GM23248 (cell line): ENCODE results near the gene SERPINA6. TPM values are rescaled to one million over a fixed set of nuclear protein-coding genes. Genes with fewer than 3 reads are reported as not detected.

Source experiments
- DNase-seq: peaks from one replicate; pipeline ENCODE4 v3.0.0-alpha.2; 2015
- H2AFZ ChIP-seq: fragments of 200-600 bp; sonication (generic); 2 replicates; pipeline ENCODE4 v1.6.1; 2016; ENCODE audit warnings: antibody characterized with exemption
- H3F3A ChIP-seq: fragments of 200-600 bp; sonication (generic); 2 replicates; pipeline ENCODE4 v1.6.1; 2016; ENCODE audit warnings: mild to moderate bottlenecking, antibody characterized with exemption, mixed run types; ENCODE audit not compliant: insufficient read depth
- H3K27ac ChIP-seq: fragments of 200-600 bp; sonication (generic); 2 replicates; pipeline ENCODE4 v1.5.1; 2016; ENCODE audit warnings: mild to moderate bottlenecking
- H3K27me3 ChIP-seq: fragments of 200-600 bp; sonication (generic); replicated peaks from 2 replicates; pipeline ENCODE4 v1.6.1; 2016; ENCODE audit warnings: mild to moderate bottlenecking; ENCODE audit not compliant: insufficient read depth
- H3K36me3 ChIP-seq: fragments of 200-600 bp; sonication (generic); 2 replicates; pipeline ENCODE4 v1.6.1; 2016; ENCODE audit warnings: low read depth, mild to moderate bottlenecking
- H3K4me1 ChIP-seq: fragments of 200-600 bp; sonication (generic); 2 replicates; pipeline ENCODE4 v1.6.1; 2016; ENCODE audit warnings: mild to moderate bottlenecking; ENCODE audit not compliant: insufficient read depth
- H3K4me2 ChIP-seq: fragments of 200-600 bp; sonication (generic); one replicate; pipeline ENCODE4 v1.6.1; 2016; ENCODE audit warnings: mild to moderate bottlenecking; ENCODE audit not compliant: unreplicated experiment
- H3K4me3 ChIP-seq: fragments of 200-600 bp; sonication (generic); 2 replicates; pipeline ENCODE4 v1.5.1; 2016; ENCODE audit warnings: mild to moderate bottlenecking
- H3K79me2 ChIP-seq: fragments of 200-600 bp; sonication (generic); 2 replicates; pipeline ENCODE4 v1.6.1; 2016; ENCODE audit warnings: mild to moderate bottlenecking; ENCODE audit not compliant: insufficient read depth
- H3K9ac ChIP-seq: fragments of 200-600 bp; sonication (generic); 2 replicates; pipeline ENCODE4 v1.6.1; 2016; ENCODE audit warnings: mild to moderate bottlenecking
- H3K9me2 ChIP-seq: fragments of 200-600 bp; sonication (generic); 2 replicates; pipeline ENCODE4 v1.6.1; 2016; ENCODE audit warnings: mixed run types, mild to moderate bottlenecking, moderate library complexity; ENCODE audit not compliant: insufficient read depth
- H3K9me3 ChIP-seq: fragments of 200-600 bp; sonication (generic); one replicate; pipeline ENCODE4 v1.6.1; 2017; ENCODE audit warnings: low read depth
- H4K20me1 ChIP-seq: fragments of 200-600 bp; sonication (generic); 2 replicates; pipeline ENCODE4 v1.6.0; 2016; ENCODE audit not compliant: insufficient read depth
- EZH2 ChIP-seq: fragments of 200-600 bp; sonication (generic); IDR thresholded peaks from 2 replicates; pipeline ENCODE4 v1.6.1; 2018; ENCODE audit warnings: antibody characterized with exemption, mild to moderate bottlenecking; ENCODE audit not compliant: insufficient read depth, poor library complexity, severe bottlenecking
- EZH2phosphoT487 ChIP-seq: fragments of 200-600 bp; sonication (generic); IDR thresholded peaks from 2 replicates; pipeline ENCODE4 v1.6.1; 2018; ENCODE audit warnings: antibody characterized with exemption, moderate library complexity, mild to moderate bottlenecking, low read depth; ENCODE audit not compliant: insufficient read depth
- WGBS, 2 experiments: methylation state at CpG; one replicate each; pipeline ENCODE4 v1.1.6; 2015 to 2017; ENCODE audit warnings: low lambda C conversion rate in 2 of 2, low coverage in 1 of 2; ENCODE audit errors: missing lambda C conversion rate in 2 of 2; 5-methylcytosine and 5-hydroxymethylcytosine counted together
- in situ Hi-C: fragments of 300-500 bp; cut with MboI; formaldehyde crosslinking; loops from 2 replicates; pipeline ENCODE4 v1.15.0; 2020
- polyA plus RNA-seq: library from polyadenylated mRNA; unstranded; fragments of >200 nt; fragmentation: Nextera tagmentation; extraction: Ambion mirVana; gene quantifications from 2 replicates; pipeline ENCODE4 v1.2.1, GENCODE V29; 2016
- total RNA-seq: library from RNA; depleted of rRNA; stranded (reverse); fragments of >200 nt; shearing (Covaris generic); gene quantifications from 2 replicates; pipeline ENCODE4 v1.2.3, GENCODE V29; 2014

Gene SERPINA6
- total and polyA plus RNA-seq, 2 experiments from 2014 or later = not detected

DNA sequence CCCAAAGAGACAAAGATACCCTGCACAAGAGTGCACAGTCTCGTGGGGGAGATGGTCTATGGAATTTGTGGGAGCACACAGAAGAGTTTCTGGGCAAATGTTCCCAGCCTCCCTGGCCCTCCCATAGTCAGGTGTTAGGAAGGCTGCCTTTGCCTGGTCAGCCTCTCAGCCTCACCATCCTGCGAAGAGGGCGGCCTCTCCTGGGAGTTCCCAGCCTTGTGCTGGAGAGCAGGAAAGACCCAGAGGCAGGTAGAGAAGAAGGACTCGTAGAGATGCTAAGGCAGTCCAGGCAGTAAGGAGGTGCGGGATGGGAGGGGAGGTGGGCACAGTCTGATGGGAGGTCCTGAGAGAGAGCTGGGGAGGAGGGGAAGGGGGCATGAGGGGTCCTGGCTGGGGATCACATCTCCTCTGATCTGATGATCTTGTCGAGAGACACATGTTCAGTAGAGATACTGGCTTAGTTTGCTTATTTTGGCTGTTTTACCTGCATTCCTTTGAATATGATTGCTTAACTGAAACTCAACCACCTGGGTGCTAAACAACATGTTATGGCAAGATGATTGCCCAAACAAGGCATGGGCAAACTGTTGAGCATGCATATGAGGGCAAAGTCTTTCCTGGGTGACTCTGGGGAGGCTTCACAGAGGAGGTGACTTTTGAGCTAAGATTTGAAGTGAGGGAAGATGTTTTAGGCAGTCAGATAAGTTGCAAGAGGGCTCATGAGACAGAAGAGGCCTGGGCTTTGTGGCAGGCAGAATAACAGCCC, 10.5 kb downstream of the SERPINA6 start:
- Histone ChIP-seq H3K4me3 (no peak overlapping the region), H3K9ac (no peak overlapping the region), H3K4me2 (no peak overlapping the region), H3K9me2 (no peaks in the 10 kb centered on the region), H3K4me1 (no peaks in the 10 kb centered on the region), H2AFZ (no peak overlapping the region), H3K27me3 (no peaks in the 10 kb centered on the region), H3F3A (no peaks in the 10 kb centered on the region), H3K36me3 (no peaks in the 10 kb centered on the region), H3K27ac (no peak overlapping the region), H3K79me2 (no peaks in the 10 kb centered on the region), H3K9me3 (no peaks in the 10 kb centered on the region), H4K20me1 (no peaks in the 10 kb centered on the region)
- TF ChIP-seq EZH2phosphoT487 = no peak
- no peak for TF ChIP-seq EZH2
- in situ Hi-C loops = no loop called here
- DNase-seq = no peak
- 78 to 82% methylated on average over 5 to 6 of the region's 6 CpGs for WGBS, 2 experiments

- Histone ChIP-seq H3K9me2 (no peaks in the 10 kb centered on the region), H3K4me3 (no peak overlapping the region), H3K4me2 (no peak overlapping the region), H3K9ac (no peak overlapping the region), H4K20me1 (no peaks in the 10 kb centered on the region), H3K79me2 (no peaks in the 10 kb centered on the region), H2AFZ (no peak overlapping the region), H3K27me3 (no peaks in the 10 kb centered on the region), H3K4me1 (no peaks in the 10 kb centered on the region), H3K9me3 (no peaks in the 10 kb centered on the region), H3K36me3 (no peaks in the 10 kb centered on the region), H3K27ac (no peak overlapping the region), H3F3A (no peaks in the 10 kb centered on the region)
- WGBS, 2 experiments = 60 to 68% methylated on average over 3 of the region's 3 CpGs
- DNase-seq = no peak
- TF ChIP-seq EZH2phosphoT487 (no peak), EZH2 (no peak)
- in situ Hi-C loops = no loop called here
Measured at GRCh38 chr14:94310248-94310647, 12.9 kb downstream of the SERPINA6 start.

DNA sequence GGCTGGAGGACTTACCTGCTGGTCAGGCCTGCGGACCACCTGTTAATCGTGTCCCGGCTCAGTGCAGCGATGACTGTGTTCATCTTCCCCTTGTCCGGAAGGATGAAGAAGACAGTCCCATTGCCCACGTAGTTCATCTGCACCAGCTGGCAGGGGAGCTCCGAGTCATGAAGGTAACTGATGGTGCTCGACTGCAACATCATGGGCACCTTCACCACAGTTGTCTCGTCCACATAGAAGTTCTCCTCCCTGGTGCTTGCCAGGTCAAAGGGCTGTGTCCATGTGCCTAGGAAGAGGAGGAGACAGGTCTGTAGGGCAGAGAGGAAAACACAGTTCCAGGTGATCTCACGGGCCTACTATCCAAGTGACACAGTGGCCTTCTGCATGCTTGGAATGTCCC, 13.4 kb downstream of the SERPINA6 start:
- H3K79me2 ChIP-seq = no peaks in the 10 kb centered on the region
- H3K9me2 ChIP-seq = no peaks in the 10 kb centered on the region
- 73 to 74% methylated on average over 10 of the region's 10 CpGs for WGBS, 2 experiments
- no peak overlapping the region for H3K4me2 ChIP-seq
- no peak for DNase-seq
- no peaks in the 10 kb centered on the region for H3K9me3 ChIP-seq
- no peak overlapping the region for H3K4me3 ChIP-seq
- no peaks in the 10 kb centered on the region for H3F3A ChIP-seq
- no peak overlapping the region for H3K9ac ChIP-seq
- in situ Hi-C loops = no loop called here
- H4K20me1 ChIP-seq = no peaks in the 10 kb centered on the region
- H2AFZ ChIP-seq = no peak overlapping the region
- no peaks in the 10 kb centered on the region for H3K36me3 ChIP-seq
- H3K4me1 ChIP-seq = no peaks in the 10 kb centered on the region
- H3K27me3 ChIP-seq = no peaks in the 10 kb centered on the region
- no peak for TF ChIP-seq EZH2
- TF ChIP-seq EZH2phosphoT487 = no peak
- no peak overlapping the region for H3K27ac ChIP-seq

- 48 to 49% methylated on average over 5 of the region's 5 CpGs for WGBS, 2 experiments
- no peak for DNase-seq
- in situ Hi-C loops = no loop called here
- Histone ChIP-seq H3K27me3 (no peaks in the 10 kb centered on the region), H3K9ac (no peak overlapping the region), H3K36me3 (no peaks in the 10 kb centered on the region), H3K4me2 (no peak overlapping the region), H3F3A (no peaks in the 10 kb centered on the region), H3K4me3 (no peak overlapping the region), H3K79me2 (no peaks in the 10 kb centered on the region), H2AFZ (no peak overlapping the region), H3K9me2 (no peaks in the 10 kb centered on the region), H3K4me1 (no peaks in the 10 kb centered on the region), H3K9me3 (no peaks in the 10 kb centered on the region), H4K20me1 (no peaks in the 10 kb centered on the region), H3K27ac (no peak overlapping the region)
- no peak for TF ChIP-seq EZH2
- TF ChIP-seq EZH2phosphoT487 = no peak
Measured at GRCh38 chr14:94307410-94307992, 15.6 kb downstream of the SERPINA6 start.
